Measurements from ENCODE around the gene BMPER. TPM values are rescaled to one million over a fixed set of nuclear protein-coding genes. Genes with fewer than 3 reads are reported as not detected.

BMPER gene
- total RNA-seq, 2 donors from 2014 or later = 0.35 TPM; not detected in 1

- no peak overlapping the region for H3K4me3 Mint-ChIP-seq
- ATAC-seq = no peak
- no peaks in the 10 kb centered on the region for H3K4me1 Mint-ChIP-seq
- no peak overlapping the region for H3K27ac Mint-ChIP-seq
- peaks cover 8% of the 10 kb centered on the region for H3K27me3 Mint-ChIP-seq
- no peaks in the 10 kb centered on the region for H3K9me3 ChIP-seq (ENCODE audit: control insufficient read depth, low read length, poor library complexity, severe bottlenecking)
- no peak for DNase-seq
- H3K36me3 Mint-ChIP-seq (ENCODE audit: low read depth) = no peaks in the 10 kb centered on the region
Observed at GRCh38 chr7:34043461-34044305, 138.3 kb downstream of the BMPER start.

- H3K4me3 Mint-ChIP-seq = no peak overlapping the region
- ATAC-seq = no peak
Observed at GRCh38 chr7:34044306-34044643, 138.9 kb downstream of the BMPER start.

GRCh38 chr7:34044734-34045353 lies 139.5 kb downstream of the BMPER start:
- H3K4me1 Mint-ChIP-seq = no peaks in the 10 kb centered on the region
- peaks cover 8% of the 10 kb centered on the region for H3K27me3 Mint-ChIP-seq
- no peaks in the 10 kb centered on the region for H3K9me3 ChIP-seq (ENCODE audit: control insufficient read depth, low read length, poor library complexity, severe bottlenecking)
- DNase-seq = no peak
- no peak for ATAC-seq
- no peak overlapping the region for H3K27ac Mint-ChIP-seq
- no peak overlapping the region for H3K4me3 Mint-ChIP-seq
- H3K36me3 Mint-ChIP-seq (ENCODE audit: low read depth) = no peaks in the 10 kb centered on the region

More at GRCh38 chr7:34044306-34044643, 138.9 kb downstream of the BMPER start:
- no peak overlapping the region for H3K27ac Mint-ChIP-seq
- no peaks in the 10 kb centered on the region for H3K9me3 ChIP-seq (ENCODE audit: control insufficient read depth, low read length, poor library complexity, severe bottlenecking)
- no peak for DNase-seq
- peaks cover 8% of the 10 kb centered on the region for H3K27me3 Mint-ChIP-seq
- no peaks in the 10 kb centered on the region for H3K36me3 Mint-ChIP-seq (ENCODE audit: low read depth)
- H3K4me1 Mint-ChIP-seq = no peaks in the 10 kb centered on the region

GRCh38 chr7:34048445-34048844 lies 143.1 kb downstream of the BMPER start:
- Mint-ChIP-seq H3K4me3 (no peak overlapping the region), H3K36me3 (ENCODE audit: low read depth) (no peaks in the 10 kb centered on the region), H3K27me3 (no peaks in the 10 kb centered on the region), H3K4me1 (no peaks in the 10 kb centered on the region), H3K27ac (no peak overlapping the region)
- DNase-seq = no peak
- H3K9me3 ChIP-seq (ENCODE audit: control insufficient read depth, low read length, poor library complexity, severe bottlenecking) = no peaks in the 10 kb centered on the region
- ATAC-seq = no peak

GRCh38 chr7:34054075-34054474 lies 148.7 kb downstream of the BMPER start:
- no peaks in the 10 kb centered on the region for H3K9me3 ChIP-seq (ENCODE audit: control insufficient read depth, low read length, poor library complexity, severe bottlenecking)
- Mint-ChIP-seq H3K4me3 (no peak overlapping the region), H3K4me1 (no peaks in the 10 kb centered on the region), H3K27me3 (no peaks in the 10 kb centered on the region), H3K27ac (no peak overlapping the region), H3K36me3 (ENCODE audit: low read depth) (no peaks in the 10 kb centered on the region)
- no peak for ATAC-seq
- DNase-seq = no peak

GRCh38 chr7:34057136-34057535 lies 151.8 kb downstream of the BMPER start:
- ATAC-seq = no peak
- Mint-ChIP-seq H3K4me1 (no peaks in the 10 kb centered on the region), H3K27me3 (no peaks in the 10 kb centered on the region), H3K27ac (no peak overlapping the region), H3K36me3 (ENCODE audit: low read depth) (no peaks in the 10 kb centered on the region), H3K4me3 (no peak overlapping the region)
- DNase-seq = no peak
- no peaks in the 10 kb centered on the region for H3K9me3 ChIP-seq (ENCODE audit: control insufficient read depth, low read length, poor library complexity, severe bottlenecking)

GRCh38 chr7:34057956-34058355 lies 152.6 kb downstream of the BMPER start:
- ATAC-seq = no peak
- Mint-ChIP-seq H3K36me3 (ENCODE audit: low read depth) (no peaks in the 10 kb centered on the region), H3K27ac (no peak overlapping the region), H3K4me1 (no peaks in the 10 kb centered on the region), H3K27me3 (no peaks in the 10 kb centered on the region), H3K4me3 (no peak overlapping the region)
- no peak for DNase-seq
- H3K9me3 ChIP-seq (ENCODE audit: control insufficient read depth, low read length, poor library complexity, severe bottlenecking) = no peaks in the 10 kb centered on the region

- H3K27me3 Mint-ChIP-seq = no peaks in the 10 kb centered on the region
- DNase-seq = no peak
- H3K9me3 ChIP-seq (ENCODE audit: control insufficient read depth, low read length, poor library complexity, severe bottlenecking) = no peaks in the 10 kb centered on the region
- no peak overlapping the region for H3K4me3 Mint-ChIP-seq
- ATAC-seq = no peak
- H3K27ac Mint-ChIP-seq = no peak overlapping the region
- no peaks in the 10 kb centered on the region for H3K4me1 Mint-ChIP-seq
- no peaks in the 10 kb centered on the region for H3K36me3 Mint-ChIP-seq (ENCODE audit: low read depth)
Observed at GRCh38 chr7:34058801-34059135, 153.4 kb downstream of the BMPER start.

GRCh38 chr7:34059136-34059828 lies 153.9 kb downstream of the BMPER start:
- no peaks in the 10 kb centered on the region for H3K36me3 Mint-ChIP-seq (ENCODE audit: low read depth)
- no peaks in the 10 kb centered on the region for H3K27me3 Mint-ChIP-seq
- no peak for DNase-seq
- no peak overlapping the region for H3K4me3 Mint-ChIP-seq
- H3K27ac Mint-ChIP-seq = no peak overlapping the region
- no peak for ATAC-seq
- H3K9me3 ChIP-seq (ENCODE audit: control insufficient read depth, low read length, poor library complexity, severe bottlenecking) = no peaks in the 10 kb centered on the region
- H3K4me1 Mint-ChIP-seq = no peaks in the 10 kb centered on the region

- DNase-seq (no peak), ATAC-seq (no peak)
- Mint-ChIP-seq H3K36me3 (ENCODE audit: low read depth) (no peaks in the 10 kb centered on the region), H3K27me3 (no peaks in the 10 kb centered on the region), H3K27ac (no peak overlapping the region), H3K4me1 (no peaks in the 10 kb centered on the region), H3K4me3 (no peak overlapping the region)
- H3K9me3 ChIP-seq (ENCODE audit: control insufficient read depth, low read length, poor library complexity, severe bottlenecking) = no peaks in the 10 kb centered on the region
Observed at GRCh38 chr7:34060196-34060947, 155.0 kb downstream of the BMPER start.

- H3K36me3 Mint-ChIP-seq (ENCODE audit: low read depth) = no peaks in the 10 kb centered on the region
- no peak for DNase-seq
Observed at GRCh38 chr7:34061149-34061548, 155.8 kb downstream of the BMPER start.

GRCh38 chr7:34062341-34062740 lies 157.0 kb downstream of the BMPER start:
- DNase-seq = no peak
- H3K9me3 ChIP-seq (ENCODE audit: control insufficient read depth, low read length, poor library complexity, severe bottlenecking) = no peaks in the 10 kb centered on the region
- Mint-ChIP-seq H3K27ac (no peak overlapping the region), H3K4me1 (no peaks in the 10 kb centered on the region), H3K4me3 (no peak overlapping the region), H3K27me3 (peaks cover 4% of the 10 kb centered on the region), H3K36me3 (ENCODE audit: low read depth) (no peaks in the 10 kb centered on the region)
- no peak for ATAC-seq

More at GRCh38 chr7:34061149-34061548, 155.8 kb downstream of the BMPER start:
- no peaks in the 10 kb centered on the region for H3K9me3 ChIP-seq (ENCODE audit: control insufficient read depth, low read length, poor library complexity, severe bottlenecking)
- Mint-ChIP-seq H3K4me1 (no peaks in the 10 kb centered on the region), H3K4me3 (no peak overlapping the region), H3K27me3 (peaks cover 4% of the 10 kb centered on the region), H3K27ac (no peak overlapping the region)
- ATAC-seq = no peak

GRCh38 chr7:34062826-34063225 lies 157.5 kb downstream of the BMPER start:
- ATAC-seq (no peak), DNase-seq (no peak)
- no peaks in the 10 kb centered on the region for H3K9me3 ChIP-seq (ENCODE audit: control insufficient read depth, low read length, poor library complexity, severe bottlenecking)
- Mint-ChIP-seq H3K27ac (no peak overlapping the region), H3K4me3 (no peak overlapping the region), H3K36me3 (ENCODE audit: low read depth) (no peaks in the 10 kb centered on the region), H3K4me1 (no peaks in the 10 kb centered on the region), H3K27me3 (peaks cover 4% of the 10 kb centered on the region)

All from T-helper 17 cell (primary cell).